Ecto neural progenitor cell (in vitro differentiated cells): ENCODE results near the gene STK24.

Source experiments
- DNase-seq: peaks from one replicate; pipeline ENCODE4 v3.0.0-alpha.2; 2018; ENCODE audit warnings: low spot score

STK24 gene

GRCh38 chr13:98406971-98407370 lies 169.9 kb downstream of the STK24 start:
- no peak for DNase-seq

DNA sequence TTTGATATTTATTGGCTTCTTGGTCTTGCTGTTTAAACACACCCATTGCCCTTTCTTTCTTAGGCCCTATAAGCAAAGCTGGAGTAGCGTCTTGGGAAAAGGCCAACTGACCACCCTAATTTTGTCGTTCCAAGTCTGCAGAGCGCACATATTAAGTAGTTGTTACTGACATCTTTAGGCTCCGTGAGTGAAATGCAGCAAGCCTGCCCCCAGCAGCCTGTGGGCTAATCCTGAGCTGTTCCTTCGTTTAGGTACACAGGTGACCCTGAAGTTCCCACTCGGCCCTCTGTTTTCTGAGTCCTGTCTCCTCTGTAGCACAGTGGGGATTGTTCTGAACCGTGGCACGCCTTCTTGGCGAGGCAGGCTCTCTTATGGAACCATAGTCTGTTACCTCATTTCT lies 170.5 kb downstream of the STK24 start:
- no peak for DNase-seq

- DNase-seq, result no peak
Observed at GRCh38 chr13:98405690-98406344, 171.1 kb downstream of the STK24 start.

- peak; percentile 64 for DNase-seq
Observed at GRCh38 chr13:98405107-98405571, 171.8 kb downstream of the STK24 start.

DNA sequence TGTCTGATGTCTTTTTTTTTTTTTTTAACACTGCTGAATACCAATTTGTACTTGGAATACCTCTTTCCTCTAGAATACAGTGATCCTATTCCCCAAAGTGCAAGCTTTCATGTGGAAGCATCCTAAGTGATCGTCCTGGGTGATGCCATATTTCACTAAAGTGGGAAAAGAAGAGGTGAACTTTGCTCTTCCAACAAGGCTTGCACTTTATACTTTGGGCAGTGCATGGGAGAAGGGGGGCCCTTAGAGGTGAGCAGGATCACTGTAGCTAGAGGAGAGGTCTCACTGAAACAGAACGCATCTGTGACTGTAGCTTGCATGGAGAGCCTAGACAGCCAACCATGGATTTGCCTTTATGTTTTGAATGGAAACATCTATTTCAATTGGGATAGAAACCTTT lies 173.8 kb downstream of the STK24 start:
- DNase-seq, result no peak

DNA sequence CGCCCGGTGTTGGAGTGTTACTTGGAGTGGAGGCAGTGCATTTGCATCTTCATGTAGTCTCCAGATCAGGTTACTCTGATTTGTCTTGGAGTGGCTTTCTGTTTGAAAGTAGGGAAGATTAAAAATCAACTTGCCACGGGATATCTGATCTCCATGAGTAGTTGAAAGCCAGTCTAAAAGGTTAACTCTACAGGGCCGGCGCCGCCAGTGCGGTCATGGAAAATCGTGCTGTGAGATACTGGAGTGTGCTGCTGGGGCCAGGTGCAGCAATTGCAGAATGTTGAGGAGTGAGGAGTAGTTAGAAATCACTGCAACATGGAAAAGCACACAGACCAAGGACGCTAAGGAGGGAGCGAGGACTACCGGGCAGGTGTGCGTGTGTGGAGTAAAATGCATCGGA lies 175.0 kb downstream of the STK24 start:
- no peak for DNase-seq

GRCh38 chr13:98399756-98400155 lies 177.2 kb downstream of the STK24 start:
- DNase-seq, result no peak

DNA sequence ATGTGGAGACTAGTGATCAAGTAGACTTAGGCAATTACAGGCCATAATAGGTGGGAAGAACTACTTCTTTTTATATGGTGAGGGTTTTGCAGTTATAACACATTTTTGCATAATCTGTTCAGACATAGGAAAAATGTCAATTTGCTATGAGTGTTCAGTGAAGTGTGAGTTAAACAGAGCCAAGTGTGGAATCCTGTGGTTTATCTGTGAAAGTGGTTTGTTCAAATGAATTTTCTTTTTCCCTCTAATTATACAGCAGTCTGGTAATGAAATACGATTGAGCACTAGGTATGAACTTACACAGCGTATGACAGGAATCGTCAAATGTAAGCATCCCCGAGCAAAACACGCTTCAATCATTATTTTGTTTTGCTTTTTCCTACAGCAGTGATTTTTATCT lies 178.3 kb downstream of the STK24 start:
- no peak for DNase-seq

DNA sequence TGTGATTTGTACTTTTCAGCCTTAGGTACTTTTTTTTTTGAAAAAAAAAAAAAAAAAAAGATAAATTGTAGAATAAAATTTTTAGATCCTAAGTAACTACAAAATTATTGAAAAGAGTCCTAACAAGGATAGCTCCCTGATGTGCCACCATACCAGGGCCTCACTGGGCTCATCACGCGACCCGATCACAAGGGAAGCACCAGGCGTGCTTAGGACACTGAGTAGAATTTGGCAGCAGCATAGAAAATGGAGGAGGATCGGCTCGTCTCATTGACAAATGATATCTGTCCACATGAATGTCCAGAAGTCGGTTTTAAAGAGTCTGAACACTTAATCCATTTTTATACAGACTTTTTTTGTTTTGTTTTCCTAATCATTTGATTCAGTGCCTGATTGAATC lies 179.0 kb downstream of the STK24 start:
- no peak for DNase-seq

DNA sequence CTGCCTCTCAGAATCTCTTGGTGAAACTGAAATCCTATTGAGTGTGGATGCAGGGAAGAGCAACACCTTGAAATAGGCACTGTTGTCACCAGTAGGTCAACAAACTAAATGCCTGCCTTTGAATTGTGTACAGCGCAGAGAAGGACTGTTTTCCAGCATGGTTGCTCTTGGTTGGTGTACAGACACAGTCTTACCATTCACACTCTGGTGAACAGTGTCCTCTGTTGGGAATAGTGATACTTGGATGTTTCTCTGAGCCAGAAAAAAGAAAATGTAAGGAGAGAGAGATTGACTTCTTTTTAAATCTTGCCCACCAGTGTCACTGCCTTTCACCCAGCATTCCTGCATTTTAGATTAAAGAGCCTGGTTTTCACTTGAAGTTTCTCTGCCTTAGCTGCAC lies 179.7 kb downstream of the STK24 start:
- no peak for DNase-seq

DNA sequence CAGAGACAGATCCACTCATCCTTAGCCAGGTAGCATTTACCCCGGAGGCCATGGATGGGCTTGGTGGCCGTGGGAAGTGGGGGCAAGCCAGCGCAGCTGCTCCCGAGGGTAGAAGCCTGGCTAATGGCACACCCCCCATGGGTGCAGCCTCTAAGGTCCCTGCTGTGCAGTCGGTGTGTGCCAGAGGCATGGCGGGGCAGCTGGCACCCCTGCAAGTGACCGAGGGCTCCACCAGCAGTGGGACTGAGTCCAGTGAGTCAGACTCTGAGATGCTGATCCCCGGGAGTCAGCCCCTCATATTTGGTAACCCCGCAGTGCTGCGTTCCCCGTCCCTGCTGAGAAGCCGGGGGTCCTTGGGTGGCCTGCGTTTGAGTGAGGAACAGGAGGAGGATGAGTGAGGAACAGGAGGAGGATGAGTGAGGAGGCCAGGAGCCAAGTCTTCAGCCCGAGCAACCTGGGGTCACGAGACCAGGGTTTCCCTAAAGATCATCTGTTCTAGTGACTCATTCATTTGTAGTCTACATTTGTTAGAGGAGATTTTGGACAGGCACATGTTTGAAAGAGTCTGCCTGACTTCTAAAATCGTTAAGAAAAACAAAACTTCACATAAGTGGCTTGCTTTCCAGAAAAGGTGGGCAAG lies 180.7 kb downstream of the STK24 start:
- no peak for DNase-seq
